ENCODE results near the gene HEY2. TPM values are rescaled to one million over a fixed set of nuclear protein-coding genes. Genes with fewer than 3 reads are reported as not detected.
"Not testable (repeated sequence)": the region's sequence is repeated elsewhere in the genome, so short reads cannot be mapped to it uniquely, and the experiment has no call there.

The HEY2 gene
- total RNA-seq (under 1 TPM; 0.09 TPM), polyA plus RNA-seq (0.20 TPM)

DNA sequence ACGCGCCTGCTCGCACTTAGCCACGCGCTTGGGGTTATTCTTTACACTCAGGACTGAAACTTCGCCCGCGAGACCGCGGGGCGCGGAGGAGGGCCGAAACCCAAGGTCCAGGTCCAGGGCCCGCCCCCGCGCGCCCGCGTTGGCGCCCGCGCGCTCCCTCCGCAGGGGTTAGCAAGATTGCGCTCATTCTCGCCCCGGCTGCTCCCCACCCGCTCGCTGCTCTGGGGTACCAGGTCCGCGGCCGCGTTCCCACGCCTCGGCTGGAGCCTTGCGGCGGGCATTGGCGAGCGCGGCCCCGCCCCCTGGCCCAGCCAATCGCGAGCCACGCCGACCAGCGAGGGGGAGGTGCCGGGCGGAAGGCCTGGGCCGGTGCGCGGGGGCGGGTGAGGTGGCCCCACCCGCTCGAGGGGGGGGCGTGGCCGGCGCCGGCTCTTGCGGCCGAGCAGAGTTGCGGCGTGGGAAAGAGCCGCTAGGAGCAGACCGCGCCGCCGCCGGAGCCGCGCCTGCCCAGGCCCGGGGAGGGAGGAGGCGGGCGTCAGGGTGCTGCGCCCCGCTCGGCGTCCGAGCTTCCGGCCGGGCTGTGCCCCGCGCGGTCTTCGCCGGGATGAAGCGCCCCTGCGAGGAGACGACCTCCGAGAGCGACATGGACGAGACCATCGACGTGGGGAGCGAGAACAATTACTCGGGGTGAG is at the start of gene HEY2:
TSS of gene HEY2 (plus strand) at position 460 of the 692 bp plus-strand sequence. CDS start at position 605, 145 bp downstream.
- no peak within 1 kb of the TSS for H3K27ac ChIP-seq (ENCODE audit: low read depth, low read length)

DNA sequence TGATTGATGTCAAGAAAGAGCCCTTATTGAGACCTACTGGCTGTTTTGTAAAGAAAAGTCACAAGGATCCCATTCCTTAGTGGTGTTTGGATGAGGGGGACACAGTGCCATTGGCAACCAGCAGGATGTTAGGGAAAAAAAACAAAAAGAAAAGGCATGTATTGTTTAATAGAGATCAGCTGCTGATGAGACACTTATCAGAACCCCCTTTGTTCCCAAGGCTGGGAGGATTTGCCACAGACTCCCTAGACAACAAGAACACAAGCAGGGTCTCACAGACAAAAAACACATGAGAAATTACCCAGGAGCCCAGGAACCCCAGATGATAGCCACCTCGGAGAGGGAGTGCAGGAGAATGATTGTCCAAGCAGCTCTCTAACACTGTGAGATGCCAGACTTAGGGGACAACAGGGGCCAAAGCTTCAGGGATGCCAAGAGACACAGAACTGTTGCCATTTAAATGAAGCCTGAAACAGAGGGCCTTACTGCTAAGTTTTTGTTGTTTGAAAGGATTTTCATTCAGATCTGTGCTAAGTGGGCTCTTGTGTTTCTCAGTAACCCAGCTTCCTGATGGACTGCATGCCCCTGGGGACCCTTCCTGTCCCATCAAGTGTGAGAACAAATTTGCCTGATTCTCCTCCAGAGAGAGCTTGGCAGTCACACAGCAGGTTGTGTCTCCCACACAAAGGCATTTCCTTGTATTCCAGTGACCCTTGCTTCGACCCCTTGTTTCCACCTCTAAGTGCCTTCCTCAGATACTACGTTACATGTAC is 48.7 kb upstream of the HEY2 start:
- H3K4me1 Mint-ChIP-seq, result no peaks in the 10 kb centered on the region
- H3K27ac ChIP-seq (ENCODE audit: low read depth, low read length), result no peak overlapping the region
- H3K27me3 Mint-ChIP-seq, result peaks cover 1 to 27% of the 10 kb centered on the region in 2 donors
- DNase-seq, result no peak
- H3K9me3 Mint-ChIP-seq, result no peaks in the 10 kb centered on the region
- H3K4me3 ChIP-seq (ENCODE audit: low read length), result no peak overlapping the region
- no peaks in the 10 kb centered on the region for H3K36me3 Mint-ChIP-seq
- POLR2A ChIA-PET, result no interaction called here
- H3K36me3 ChIP-seq (ENCODE audit: insufficient read depth, low read length), result no peaks in the 10 kb centered on the region
- H3K9me3 ChIP-seq (ENCODE audit: low read length), result no peaks in the 10 kb centered on the region
- CTCF ChIA-PET, result no interaction called here
- no peaks in the 10 kb centered on the region for H3K4me1 ChIP-seq (ENCODE audit: insufficient read depth, low read length)
- H3K27ac Mint-ChIP-seq, result no peak overlapping the region
- no peaks in the 10 kb centered on the region for H3K27me3 ChIP-seq (ENCODE audit: insufficient read depth, low read length, poor library complexity, severe bottlenecking)
- H3K4me3 Mint-ChIP-seq, result no peak overlapping the region

More for the DNA sequence above, at the start of gene HEY2:
- H3K4me1 ChIP-seq (ENCODE audit: insufficient read depth, low read length), result peaks cover 26% of the 10 kb centered on the region
- peaks cover 37% of the 10 kb centered on the region for H3K27me3 ChIP-seq (ENCODE audit: insufficient read depth, low read length, poor library complexity, severe bottlenecking)
- no peaks in the 10 kb centered on the region for H3K9me3 Mint-ChIP-seq
- H3K36me3 Mint-ChIP-seq, result peaks cover 0 to 8% (median 0%) of the 10 kb centered on the region in 3 donors
- CTCF ChIA-PET, result interaction anchor here (1.2 to 7.7 kb wide), 2 partner anchors 29 to 437 kb away, joined by 3 to 60 read pairs; no protein-coding TSS in a partner anchor
- peaks cover 50 to 70% of the 10 kb centered on the region in 2 donors for H3K27me3 Mint-ChIP-seq
- POLR2A ChIA-PET, result interaction anchor here (0.9 to 1.0 kb wide), 2 partner anchors 10 to 42 kb away, joined by 3 read pairs; partner anchors contain the start of gene NCOA7
- H3K4me1 Mint-ChIP-seq, result peaks cover 32 to 49% (median 42%) of the 10 kb centered on the region in 3 donors
- no peaks in the 10 kb centered on the region for H3K9me3 ChIP-seq (ENCODE audit: low read length)
- peak within 1 kb of the TSS; percentile 65 to 95 (median 80) for H3K27ac Mint-ChIP-seq
- H3K4me3 Mint-ChIP-seq, result peak within 1 kb of the TSS; percentile 87 to 94 (median 91)
- peak within 1 kb of the TSS; percentile 63 for H3K4me3 ChIP-seq (ENCODE audit: low read length)
- peak; percentile 70 to 84 (median 79) for DNase-seq
- H3K36me3 ChIP-seq (ENCODE audit: insufficient read depth, low read length), result no peaks in the 10 kb centered on the region

GRCh38 chr6:125701354-125701668 is 48.1 kb upstream of the HEY2 start:
- Mint-ChIP-seq H3K27me3 (peaks cover 1 to 27% of the 10 kb centered on the region in 2 donors), H3K4me1 (no peaks in the 10 kb centered on the region), H3K9me3 (no peaks in the 10 kb centered on the region), H3K36me3 (no peaks in the 10 kb centered on the region), H3K4me3 (no peak overlapping the region), H3K27ac (no peak overlapping the region)
- ChIA-PET CTCF (no interaction called here), POLR2A (no interaction called here)
- Histone ChIP-seq H3K36me3 (ENCODE audit: insufficient read depth, low read length) (no peaks in the 10 kb centered on the region), H3K4me3 (ENCODE audit: low read length) (no peak overlapping the region), H3K27ac (ENCODE audit: low read depth, low read length) (no peak overlapping the region), H3K4me1 (ENCODE audit: insufficient read depth, low read length) (no peaks in the 10 kb centered on the region), H3K9me3 (ENCODE audit: low read length) (no peaks in the 10 kb centered on the region), H3K27me3 (ENCODE audit: insufficient read depth, low read length, poor library complexity, severe bottlenecking) (no peaks in the 10 kb centered on the region)
- DNase-seq, result no peak

- H3K4me3 Mint-ChIP-seq; H3K4me3 ChIP-seq (ENCODE audit: low read length); H3K9me3 Mint-ChIP-seq; H3K27ac ChIP-seq (ENCODE audit: low read depth, low read length); H3K4me1 ChIP-seq (ENCODE audit: insufficient read depth, low read length); H3K9me3 ChIP-seq (ENCODE audit: low read length); POLR2A ChIA-PET; H3K27me3 ChIP-seq (ENCODE audit: insufficient read depth, low read length, poor library complexity, severe bottlenecking); DNase-seq; H3K36me3 Mint-ChIP-seq; H3K36me3 ChIP-seq (ENCODE audit: insufficient read depth, low read length); CTCF ChIA-PET; H3K27ac Mint-ChIP-seq; H3K4me1 Mint-ChIP-seq: not testable (repeated sequence)
- H3K27me3 Mint-ChIP-seq, result peaks cover 3 to 14% of the 10 kb centered on the region in 2 donors
These were observed 45.5 kb upstream of the HEY2 start for GRCh38 chr6:125703882-125704281.

DNA sequence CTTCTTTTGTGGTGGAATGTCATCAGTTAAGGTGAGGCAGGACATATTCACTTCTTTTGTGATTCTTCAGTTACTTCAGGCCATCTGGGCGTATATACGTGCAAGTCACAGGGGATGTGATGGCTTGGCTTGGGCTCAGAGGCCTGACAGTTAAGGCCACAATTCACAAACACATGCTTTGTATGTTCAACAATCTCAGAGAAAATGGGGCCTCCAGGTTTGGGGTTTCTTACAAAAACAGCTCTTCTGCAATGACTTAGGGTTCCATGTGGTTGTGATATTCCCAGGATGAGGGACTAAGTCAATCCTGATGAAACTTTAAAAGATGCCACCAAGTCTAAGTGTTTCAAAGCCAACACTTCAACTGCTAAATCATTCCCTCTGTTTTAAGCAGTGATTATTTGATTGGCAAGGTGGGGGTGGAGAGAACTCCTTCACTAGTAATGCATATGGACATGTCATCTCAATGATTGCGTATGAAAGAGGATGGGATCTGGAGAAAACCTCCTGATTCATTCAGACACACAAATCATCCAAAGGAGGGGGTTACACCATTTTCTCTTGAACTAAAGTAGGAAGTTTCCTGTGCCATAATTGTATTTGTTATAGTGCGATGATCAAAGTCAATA is 41.7 kb upstream of the HEY2 start:
- ChIA-PET POLR2A (no interaction called here), CTCF (no interaction called here)
- H3K27ac ChIP-seq (ENCODE audit: low read depth, low read length), result no peak overlapping the region
- Mint-ChIP-seq H3K9me3 (peaks cover 0 to 11% (median 0%) of the 10 kb centered on the region in 5 donors), H3K36me3 (no peaks in the 10 kb centered on the region), H3K27me3 (peaks cover 2 to 5% of the 10 kb centered on the region in 2 donors), H3K4me3 (no peak overlapping the region), H3K27ac (no peak overlapping the region), H3K4me1 (no peaks in the 10 kb centered on the region)
- H3K4me3 ChIP-seq (ENCODE audit: low read length), result no peak overlapping the region
- H3K4me1 ChIP-seq (ENCODE audit: insufficient read depth, low read length), result no peaks in the 10 kb centered on the region
- no peaks in the 10 kb centered on the region for H3K36me3 ChIP-seq (ENCODE audit: insufficient read depth, low read length)
- no peaks in the 10 kb centered on the region for H3K9me3 ChIP-seq (ENCODE audit: low read length)
- no peak for DNase-seq
- no peaks in the 10 kb centered on the region for H3K27me3 ChIP-seq (ENCODE audit: insufficient read depth, low read length, poor library complexity, severe bottlenecking)

- Mint-ChIP-seq H3K4me1 (peaks cover 0 to 5% (median 0%) of the 10 kb centered on the region in 3 donors), H3K9me3 (peaks cover 0 to 11% (median 0%) of the 10 kb centered on the region in 5 donors), H3K36me3 (no peaks in the 10 kb centered on the region), H3K27me3 (peaks cover 3 to 4% of the 10 kb centered on the region in 2 donors), H3K27ac (no peak overlapping the region), H3K4me3 (no peak overlapping the region)
- no peaks in the 10 kb centered on the region for H3K36me3 ChIP-seq (ENCODE audit: insufficient read depth, low read length)
- H3K4me1 ChIP-seq (ENCODE audit: insufficient read depth, low read length), result no peaks in the 10 kb centered on the region
- H3K9me3 ChIP-seq (ENCODE audit: low read length), result no peaks in the 10 kb centered on the region
- DNase-seq, result no peak
- ChIA-PET CTCF (no interaction called here), POLR2A (no interaction called here)
- no peak overlapping the region for H3K27ac ChIP-seq (ENCODE audit: low read depth, low read length)
- H3K27me3 ChIP-seq (ENCODE audit: insufficient read depth, low read length, poor library complexity, severe bottlenecking), result no peaks in the 10 kb centered on the region
- H3K4me3 ChIP-seq (ENCODE audit: low read length), result no peak overlapping the region
These were observed 38.3 kb upstream of the HEY2 start for GRCh38 chr6:125711013-125711675.

DNA sequence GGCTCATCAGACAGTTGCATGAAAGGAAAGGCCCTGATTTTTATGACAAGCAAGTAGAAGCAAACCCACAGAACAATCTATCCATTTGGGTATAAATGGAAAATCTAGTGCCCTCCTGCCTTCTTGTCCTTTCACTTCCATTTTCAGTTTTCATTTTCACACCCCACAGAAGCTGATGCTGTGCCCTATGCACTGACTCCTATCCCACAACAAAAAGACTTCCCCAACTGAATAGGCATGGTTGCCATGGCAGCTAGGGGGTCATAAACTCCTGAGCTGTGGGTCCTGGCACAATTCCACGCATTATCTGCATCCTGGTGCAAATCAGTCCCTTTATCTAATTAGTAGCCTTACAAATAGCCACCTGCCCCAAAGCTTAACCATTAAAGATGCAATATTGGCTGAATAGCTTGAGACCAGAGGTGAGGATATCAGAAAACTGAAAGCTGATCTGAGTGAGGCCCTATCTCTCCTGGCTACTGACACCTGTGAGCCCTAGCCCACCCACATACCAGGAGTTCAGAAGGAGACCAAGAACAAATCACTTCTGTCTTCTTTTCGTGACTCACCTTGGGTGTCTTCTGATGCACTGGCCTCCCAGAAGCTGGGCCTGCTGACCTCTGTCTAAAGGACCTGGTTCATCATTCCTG is 34.9 kb upstream of the HEY2 start:
- Histone ChIP-seq H3K4me1 (ENCODE audit: insufficient read depth, low read length) (no peaks in the 10 kb centered on the region), H3K27me3 (ENCODE audit: insufficient read depth, low read length, poor library complexity, severe bottlenecking) (no peaks in the 10 kb centered on the region), H3K9me3 (ENCODE audit: low read length) (no peaks in the 10 kb centered on the region), H3K36me3 (ENCODE audit: insufficient read depth, low read length) (no peaks in the 10 kb centered on the region), H3K27ac (ENCODE audit: low read depth, low read length) (no peak overlapping the region), H3K4me3 (ENCODE audit: low read length) (no peak overlapping the region)
- Mint-ChIP-seq H3K4me3 (no peak overlapping the region), H3K27me3 (peaks cover 0 to 3% of the 10 kb centered on the region in 2 donors), H3K27ac (no peak overlapping the region), H3K4me1 (peaks cover 0 to 5% (median 0%) of the 10 kb centered on the region in 3 donors), H3K36me3 (no peaks in the 10 kb centered on the region), H3K9me3 (peaks cover 0 to 11% (median 0%) of the 10 kb centered on the region in 5 donors)
- DNase-seq, result no peak
- POLR2A ChIA-PET, result no interaction called here
- CTCF ChIA-PET, result interaction anchor here (1.1 kb wide), 1 partner anchor 242 kb away, joined by 3 read pairs; the partner anchor contains the start of gene HINT3

Measured in CD8-positive, alpha-beta memory T cell (primary cell).